ENCODE measurements around the gene CCDC167.
"Not testable (repeated sequence)": the region's sequence is repeated elsewhere in the genome, so short reads cannot be mapped to it uniquely, and the experiment has no call there.

The CCDC167 gene

DNA sequence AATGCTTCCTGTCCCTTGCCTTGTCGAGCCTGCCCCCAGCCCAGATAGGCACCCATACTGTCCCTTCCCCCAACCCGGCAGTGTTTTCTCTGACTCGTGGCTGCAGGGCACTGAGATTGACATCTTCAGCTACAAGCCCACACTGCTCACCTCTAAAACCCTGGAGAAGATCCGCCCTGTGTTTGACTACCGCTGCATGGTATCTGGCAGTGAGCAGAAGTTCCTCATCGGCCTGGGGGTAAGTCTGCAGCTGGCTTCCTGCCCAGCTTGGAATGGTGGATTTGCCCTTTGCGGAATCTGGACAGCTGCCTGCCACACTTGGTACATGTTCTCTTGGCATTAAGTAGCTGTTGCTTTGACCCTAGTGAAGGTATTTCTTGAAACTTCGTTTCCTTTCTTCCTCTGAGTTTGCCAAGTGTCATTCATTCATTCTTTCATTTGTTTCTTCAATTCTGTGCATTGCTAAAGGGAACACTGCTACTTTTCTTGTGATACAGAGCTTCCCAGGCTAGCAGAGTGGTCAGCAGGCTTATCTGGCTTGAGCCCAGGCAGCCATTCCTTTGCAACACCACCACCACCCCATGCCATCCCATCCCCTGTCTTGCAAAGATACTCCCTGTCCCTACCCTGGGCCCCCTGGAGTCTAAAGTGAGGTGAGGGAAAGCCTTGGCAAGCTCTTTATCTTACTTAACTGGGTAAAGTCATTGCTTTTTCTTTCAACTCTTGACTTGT, 26.2 kb downstream of the CCDC167 start:
- DNase-seq (ENCODE audit: low read depth in 2 of 2): no peak

GRCh38 chr6:37467718-37468117, 32.0 kb downstream of the CCDC167 start:
- DNase-seq (ENCODE audit: low read depth in 2 of 2): no peak

GRCh38 chr6:37463110-37463509, 36.6 kb downstream of the CCDC167 start:
- DNase-seq (ENCODE audit: low read depth in 2 of 2): no peak

- DNase-seq (ENCODE audit: low read depth in 2 of 2): no peak
Observed at GRCh38 chr6:37460805-37461204, 38.9 kb downstream of the CCDC167 start.

DNA sequence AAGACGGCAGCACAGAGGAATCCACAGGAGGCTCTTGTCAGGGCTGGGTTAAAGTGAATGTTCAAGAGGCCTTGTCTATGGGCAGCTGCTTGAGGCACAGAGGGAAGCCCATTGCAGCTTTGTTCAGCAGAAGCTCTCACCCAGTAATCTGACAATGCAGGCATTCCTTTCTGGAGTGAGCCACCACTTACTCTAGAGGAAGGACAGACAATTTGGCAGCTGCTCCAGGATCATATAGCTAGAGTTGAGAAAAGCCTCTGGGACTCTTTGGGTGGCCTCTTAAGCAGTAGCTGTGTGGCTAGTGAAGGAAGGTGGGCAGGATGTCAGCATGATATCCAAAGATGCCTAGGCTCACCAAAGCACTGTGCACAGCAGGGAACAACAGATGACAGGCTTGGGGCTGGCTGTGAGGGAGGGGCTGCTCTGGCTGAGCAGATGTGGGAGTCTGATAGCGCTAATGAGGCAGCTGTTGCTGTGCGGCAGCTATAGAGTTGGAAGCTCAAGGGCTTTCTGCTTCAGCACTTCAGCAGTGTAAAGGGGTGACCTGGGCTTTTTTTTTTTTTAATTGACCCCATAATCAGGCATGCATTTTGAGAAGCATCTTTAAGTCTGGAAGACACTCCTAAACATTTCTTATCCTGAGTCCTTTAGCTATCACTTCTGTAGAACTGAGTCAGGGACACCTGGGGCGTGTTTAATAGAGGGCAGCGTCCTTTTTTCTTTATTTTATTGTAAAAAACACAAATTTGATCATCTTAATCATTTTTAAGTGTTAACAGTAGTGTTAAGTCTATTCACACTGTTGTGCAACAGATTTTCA, 39.5 kb downstream of the CCDC167 start:
- peak; percentile 13 to 20 for DNase-seq (ENCODE audit: low read depth in 2 of 2)

DNA sequence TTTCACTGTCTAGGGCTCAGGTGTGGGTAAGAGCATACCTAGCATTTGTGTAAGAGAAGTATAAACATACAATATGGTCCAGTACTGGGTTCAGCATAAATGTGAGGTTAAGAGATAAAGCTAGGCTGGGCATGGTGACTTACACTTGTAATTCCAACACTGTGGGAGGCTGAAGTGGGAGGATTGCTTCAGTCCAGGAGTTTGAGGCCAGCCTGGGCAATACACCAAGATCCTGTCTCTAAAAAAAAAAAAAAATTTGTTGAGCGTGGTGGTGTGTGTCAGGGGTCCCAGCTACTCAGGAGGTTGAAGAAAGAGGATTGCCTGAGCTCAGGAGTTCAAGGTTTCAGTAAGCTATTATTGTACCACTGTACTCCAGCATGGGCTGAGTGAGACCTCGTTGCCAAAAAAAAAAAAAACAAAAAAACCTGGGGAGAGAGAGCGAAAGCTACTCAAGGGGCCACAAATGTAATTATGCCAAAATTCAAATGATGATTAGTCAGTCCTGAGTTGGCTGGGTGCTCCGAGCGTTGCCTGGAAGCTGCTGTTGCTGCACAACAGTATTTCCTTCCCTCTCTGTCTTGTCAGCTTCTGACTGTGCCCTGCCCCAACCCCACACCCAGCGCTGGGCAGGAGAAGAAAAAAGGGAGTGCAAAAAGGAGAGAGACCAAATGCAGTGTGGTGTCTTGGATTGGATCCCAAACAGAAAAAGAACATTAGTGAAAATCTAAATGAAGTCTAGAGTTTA, 42.7 kb downstream of the CCDC167 start:
- peak; percentile 39 to 51 for DNase-seq (ENCODE audit: low read depth in 2 of 2)

DNA sequence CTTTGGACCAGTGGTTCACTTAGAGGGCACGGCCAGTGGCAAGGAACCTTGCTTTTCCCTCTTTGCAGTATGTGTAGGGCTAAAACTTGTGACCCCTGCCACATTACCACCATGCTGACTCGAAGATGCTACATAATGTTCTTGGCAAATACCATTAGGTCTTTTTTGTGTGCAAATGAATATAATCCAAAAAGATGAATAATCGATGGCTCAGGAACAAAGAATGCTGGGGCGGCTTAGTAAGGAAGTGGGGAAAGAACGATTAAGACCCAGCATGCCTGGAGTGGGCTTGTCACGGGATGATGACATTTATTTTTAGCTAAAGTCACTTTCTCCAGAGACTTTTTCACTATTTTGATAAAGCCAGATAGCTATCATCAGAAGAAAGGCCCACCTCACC, 43.6 kb downstream of the CCDC167 start:
- peak; percentile 61 to 63 for DNase-seq (ENCODE audit: low read depth in 2 of 2)

GRCh38 chr6:37454420-37455140, 45.1 kb downstream of the CCDC167 start:
- no peak for DNase-seq (ENCODE audit: low read depth in 2 of 2)

GRCh38 chr6:37452522-37452921, 47.2 kb downstream of the CCDC167 start:
- no peak for DNase-seq (ENCODE audit: low read depth in 2 of 2)

GRCh38 chr6:37451441-37452193, 48.1 kb downstream of the CCDC167 start:
- no peak for DNase-seq (ENCODE audit: low read depth in 2 of 2)

DNA sequence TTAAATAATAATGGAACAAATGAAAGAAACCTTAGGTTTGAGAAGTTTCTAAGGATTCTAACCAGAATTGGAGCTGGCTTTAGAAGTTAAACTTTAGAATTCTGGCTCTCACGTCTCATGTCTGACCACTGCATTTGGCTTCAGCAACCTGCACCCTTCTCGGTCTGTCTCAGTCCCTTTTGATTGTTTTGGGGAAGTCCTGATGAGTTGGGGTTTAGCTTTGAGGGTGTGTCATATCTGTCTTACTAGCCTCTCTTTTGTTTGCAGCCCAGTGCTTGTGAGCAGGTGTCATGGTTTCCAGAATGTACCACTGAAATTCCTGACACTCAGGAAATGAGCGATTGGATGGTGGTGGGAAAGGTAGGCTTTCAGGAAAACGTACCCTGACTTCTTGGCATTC, 49.7 kb downstream of the CCDC167 start:
- DNase-seq (ENCODE audit: low read depth in 2 of 2): no peak

DNA sequence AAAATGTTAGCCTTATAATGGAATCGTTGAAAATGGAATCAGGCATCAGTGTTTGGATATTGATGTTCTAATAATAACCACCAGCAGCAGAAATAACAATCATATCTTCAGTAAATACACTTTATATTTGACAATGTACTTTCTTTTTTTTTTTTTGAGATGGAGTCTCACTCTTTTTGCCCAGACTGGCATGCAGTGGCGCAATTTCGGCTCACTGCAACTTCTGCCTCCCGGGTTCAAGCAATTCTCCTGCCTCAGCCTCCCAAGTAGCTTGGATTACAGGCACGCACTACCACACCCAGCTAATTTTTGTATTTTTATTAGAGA, 56.5 kb downstream of the CCDC167 start:
- DNase-seq (ENCODE audit: low read depth in 2 of 2): not testable (repeated sequence)

GRCh38 chr6:37442416-37443215, 57.1 kb downstream of the CCDC167 start:
- no peak for DNase-seq (ENCODE audit: low read depth in 2 of 2)

DNA sequence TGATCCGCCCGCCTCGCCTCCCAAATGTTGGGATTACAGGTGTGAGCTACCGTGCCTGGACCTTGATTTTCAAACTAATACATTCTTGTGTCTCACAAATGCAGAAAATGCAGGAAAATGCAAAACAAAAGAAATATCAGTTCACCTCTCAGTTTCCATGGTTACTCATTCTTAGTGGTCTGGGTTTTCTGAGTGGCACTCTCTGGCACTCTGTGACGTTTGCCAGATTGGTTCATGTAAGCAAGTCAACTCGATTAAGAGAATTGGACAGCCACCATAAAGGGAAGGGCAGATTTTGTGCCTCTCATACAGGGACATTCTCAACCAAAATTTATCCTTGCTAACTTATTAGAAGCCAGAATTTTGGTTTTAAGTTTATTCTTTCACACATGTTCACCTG, 58.0 kb downstream of the CCDC167 start:
- no peak for DNase-seq (ENCODE audit: low read depth in 2 of 2)

DNA sequence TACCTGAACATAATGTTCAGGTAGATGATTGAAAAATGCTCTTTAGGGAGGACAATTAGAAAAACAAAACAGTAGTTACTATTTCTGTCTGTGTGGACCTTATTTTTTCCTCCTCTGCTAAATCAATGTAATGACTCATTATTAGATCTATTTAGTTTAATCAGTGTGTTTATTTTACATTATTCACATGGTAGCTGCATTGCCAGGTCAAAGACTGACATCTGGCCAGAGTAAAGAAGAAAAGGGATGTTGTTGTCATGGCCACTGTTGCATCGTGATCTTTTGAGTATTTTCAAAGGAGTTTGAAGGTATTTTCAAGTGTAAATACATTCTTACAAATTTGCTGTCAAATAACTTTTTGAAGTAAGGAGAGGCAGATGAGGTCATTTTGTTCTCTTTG, 60.8 kb downstream of the CCDC167 start:
- no peak for DNase-seq (ENCODE audit: low read depth in 2 of 2)

GRCh38 chr6:37435816-37436215, 63.9 kb downstream of the CCDC167 start:
- DNase-seq (ENCODE audit: low read depth in 2 of 2): no peak

GRCh38 chr6:37435373-37435772, 64.3 kb downstream of the CCDC167 start:
- DNase-seq (ENCODE audit: low read depth in 2 of 2): no peak

GRCh38 chr6:37433657-37434271, 65.9 kb downstream of the CCDC167 start:
- no peak for DNase-seq (ENCODE audit: low read depth in 2 of 2)
